GM12874 (cell line): ENCODE data around the gene EFNA2.

Experiments used
- CTCF ChIP-seq: IDR thresholded peaks from 2 replicates; pipeline ENCODE4 v1.5.1; 2011; ENCODE audit warnings: low read depth, mild to moderate bottlenecking, control low read depth, low read length, moderate library complexity; ENCODE audit not compliant: insufficient read depth

The EFNA2 gene

GRCh38 chr19:1259876-1260748, 25.6 kb upstream of the EFNA2 start:
- no peak for TF ChIP-seq CTCF

- no peak for TF ChIP-seq CTCF
Observed at GRCh38 chr19:1260749-1261537, 24.7 kb upstream of the EFNA2 start.

- TF ChIP-seq CTCF, result peak; percentile 47; the same call in 1 of the 2 replicates
Observed at GRCh38 chr19:1261538-1261797, 24.2 kb upstream of the EFNA2 start.

- no peak for TF ChIP-seq CTCF
Observed at GRCh38 chr19:1261798-1262622, 23.7 kb upstream of the EFNA2 start.

GRCh38 chr19:1262623-1263123, 23.0 kb upstream of the EFNA2 start:
- TF ChIP-seq CTCF, result no peak

- no peak for TF ChIP-seq CTCF
Observed at GRCh38 chr19:1263188-1263587, 22.5 kb upstream of the EFNA2 start.
